GM18499 (cell line): Measurements from ENCODE around the gene PATJ.
"Not testable (repeated sequence)": the region's sequence is repeated elsewhere in the genome, so short reads cannot be mapped to it uniquely, and the experiment has no call there.

Experiments
- ATAC-seq: cut with Tn5 transposase; IDR thresholded peaks from one replicate; pipeline ENCODE4 v1.9.1; 2021; ENCODE audit warnings: moderate number of reproducible peaks; ENCODE audit not compliant: insufficient read depth, unreplicated experiment

The PATJ gene

GRCh38 chr1:61935516-61935915 lies 193.2 kb downstream of the PATJ start:
- ATAC-seq, result no peak

- ATAC-seq, result no peak
These were observed 194.6 kb downstream of the PATJ start for GRCh38 chr1:61936839-61937238.

- ATAC-seq, result no peak
These were observed 199.5 kb downstream of the PATJ start for GRCh38 chr1:61941794-61942193.

- ATAC-seq, result no peak
These were observed 200.6 kb downstream of the PATJ start for GRCh38 chr1:61942856-61943255.

- not testable (repeated sequence) for ATAC-seq
These were observed 206.4 kb downstream of the PATJ start for GRCh38 chr1:61948685-61949084.

- no peak for ATAC-seq
These were observed 208.1 kb downstream of the PATJ start for GRCh38 chr1:61950418-61950817.

GRCh38 chr1:61951731-61952580 lies 209.7 kb downstream of the PATJ start:
- ATAC-seq, result no peak

GRCh38 chr1:61952675-61953074 lies 210.4 kb downstream of the PATJ start:
- ATAC-seq, result no peak

- ATAC-seq, result no peak
These were observed 211.0 kb downstream of the PATJ start for GRCh38 chr1:61953076-61953789.

GRCh38 chr1:61953790-61954150 lies 211.5 kb downstream of the PATJ start:
- ATAC-seq, result no peak

GRCh38 chr1:61955261-61955660 lies 213.0 kb downstream of the PATJ start:
- no peak for ATAC-seq

GRCh38 chr1:61956016-61956645 lies 213.9 kb downstream of the PATJ start:
- ATAC-seq, result no peak

- no peak for ATAC-seq
These were observed 214.5 kb downstream of the PATJ start for GRCh38 chr1:61956784-61957183.

- ATAC-seq, result no peak
These were observed 218.7 kb downstream of the PATJ start for GRCh38 chr1:61961009-61961408.

- no peak for ATAC-seq
These were observed 220.4 kb downstream of the PATJ start for GRCh38 chr1:61962631-61963030.

- not testable (repeated sequence) for ATAC-seq
These were observed 224.4 kb downstream of the PATJ start for GRCh38 chr1:61966450-61967225.

- ATAC-seq, result no peak
These were observed 225.5 kb downstream of the PATJ start for GRCh38 chr1:61967750-61968149.

GRCh38 chr1:61968869-61969268 lies 226.6 kb downstream of the PATJ start:
- no peak for ATAC-seq

GRCh38 chr1:61973100-61973837 lies 231.0 kb downstream of the PATJ start:
- no peak for ATAC-seq

GRCh38 chr1:61975638-61976037 lies 233.4 kb downstream of the PATJ start:
- ATAC-seq, result no peak
